Immature natural killer cell (primary cell): ENCODE measurements around the gene IGF1R. TPM values are rescaled to one million over a fixed set of nuclear protein-coding genes. Genes with fewer than 3 reads are reported as not detected.

Experiments used
- DNase-seq, 3 donors: peaks; one replicate each; pipeline ENCODE4 v3.0.0; 2022; ENCODE audit warnings: mixed read lengths in 1 of 3
- H3K27ac Mint-ChIP-seq, 6 donors: one replicate each; pipeline ENCODE4 v1.8.0; 2020; ENCODE audit warnings: mixed read lengths in 6 of 6, mild to moderate bottlenecking in 5 of 6, inconsistent platforms in 4 of 6, moderate library complexity in 3 of 6
- H3K27me3 Mint-ChIP-seq, 3 donors: one replicate each; pipeline ENCODE4 v1.8.0; 2020 to 2021; ENCODE audit warnings: low read depth in 3 of 3, mild to moderate bottlenecking in 3 of 3, mixed read lengths in 3 of 3, moderate library complexity in 3 of 3, inconsistent platforms in 1 of 3
- H3K36me3 Mint-ChIP-seq, 3 donors: one replicate each; pipeline ENCODE4 v1.8.0; 2020; ENCODE audit warnings: mixed read lengths in 3 of 3, inconsistent platforms in 2 of 3, mild to moderate bottlenecking in 2 of 3
- H3K4me1 Mint-ChIP-seq, 2 donors: one replicate each; pipeline ENCODE4 v1.8.0; 2020; ENCODE audit warnings: inconsistent platforms in 2 of 2, mild to moderate bottlenecking in 2 of 2, mixed read lengths in 2 of 2, moderate library complexity in 1 of 2
- H3K4me3 Mint-ChIP-seq, 5 donors: one replicate each; pipeline ENCODE4 v1.8.0; 2020; ENCODE audit warnings: mild to moderate bottlenecking in 5 of 5, mixed read lengths in 5 of 5, inconsistent platforms in 3 of 5, moderate library complexity in 3 of 5
- H3K9me3 Mint-ChIP-seq, 6 donors: one replicate each; pipeline ENCODE4 v1.8.0; 2020; ENCODE audit warnings: mild to moderate bottlenecking in 6 of 6, mixed read lengths in 6 of 6, inconsistent platforms in 4 of 6, moderate library complexity in 3 of 6
- polyA plus RNA-seq, 3 donors: library from polyadenylated mRNA; unstranded; fragments of 300-500 nt; fragmentation: Illumina TruSeq; gene quantifications; one replicate each; pipeline ENCODE4 v1.2.3, GENCODE V29; 2021

The IGF1R gene
- polyA plus RNA-seq, 3 donors from 2014 or later = 1.4 to 4.7 (median 1.4) TPM

DNA sequence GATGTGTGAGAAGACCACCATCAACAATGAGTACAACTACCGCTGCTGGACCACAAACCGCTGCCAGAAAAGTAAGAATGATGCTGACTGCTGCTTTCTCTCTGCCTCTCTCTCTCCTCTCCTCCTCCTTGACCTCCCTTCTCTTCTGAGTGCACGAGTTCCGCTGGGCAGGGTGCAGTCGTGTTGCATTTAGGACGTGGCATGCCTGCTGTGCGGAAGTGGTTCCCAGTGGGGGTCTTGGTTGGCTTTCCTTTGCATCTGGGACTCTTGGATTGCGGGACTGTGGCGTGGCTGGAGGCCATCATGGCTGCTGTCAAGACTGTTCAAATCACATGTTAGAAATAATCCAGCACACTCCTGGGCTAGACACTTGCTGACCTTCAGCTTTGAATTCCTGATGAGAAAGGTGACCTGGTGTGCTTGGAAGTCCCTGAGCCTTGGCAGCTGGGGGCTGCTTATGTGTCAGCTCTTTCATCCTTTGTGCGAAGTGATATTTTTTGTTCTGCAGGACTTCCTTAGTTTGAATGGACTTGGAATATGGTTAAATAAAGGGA is 59.8 kb downstream of the IGF1R start:
- peaks cover 0 to 2% (median 1%) of the 10 kb centered on the region in 3 donors for H3K27me3 Mint-ChIP-seq
- H3K27ac Mint-ChIP-seq = no peak overlapping the region
- H3K36me3 Mint-ChIP-seq = peaks cover 15 to 20% (median 17%) of the 10 kb centered on the region in 3 donors
- no peak for DNase-seq
- peaks cover 0 to 10% (median 4%) of the 10 kb centered on the region in 6 donors for H3K9me3 Mint-ChIP-seq
- no peak overlapping the region for H3K4me3 Mint-ChIP-seq
- H3K4me1 Mint-ChIP-seq = peaks cover 13 to 16% of the 10 kb centered on the region in 2 donors

DNA sequence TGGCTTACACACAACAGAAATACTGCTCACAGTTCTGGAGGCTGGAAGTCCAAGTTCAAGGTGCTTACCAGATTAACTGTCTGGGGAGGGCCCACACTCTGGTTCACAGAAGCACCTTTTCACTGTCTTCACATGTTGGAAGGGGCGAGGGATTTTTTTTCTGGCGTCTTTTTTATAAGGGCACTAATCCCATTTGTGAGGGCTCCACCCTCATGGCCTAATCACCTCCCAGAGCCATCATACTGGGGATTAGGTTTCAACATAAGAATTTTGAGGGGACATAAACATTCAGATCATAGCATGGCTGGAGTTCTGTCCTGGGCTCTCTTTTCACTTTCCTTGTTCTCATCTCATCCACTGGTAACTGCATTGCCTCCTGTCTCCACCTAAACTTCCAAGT is 63.5 kb downstream of the IGF1R start:
- Mint-ChIP-seq H3K36me3 (peaks cover 15 to 20% (median 17%) of the 10 kb centered on the region in 3 donors), H3K27me3 (peaks cover 0 to 3% (median 2%) of the 10 kb centered on the region in 3 donors), H3K9me3 (peaks cover 0 to 10% (median 4%) of the 10 kb centered on the region in 6 donors), H3K4me3 (peak overlapping the region in 1 of 5 donors; percentile 36), H3K4me1 (peaks cover 43 to 50% of the 10 kb centered on the region in 2 donors), H3K27ac (peak overlapping the region in 1 of 6 donors; percentile 2)
- DNase-seq = no peak

DNA sequence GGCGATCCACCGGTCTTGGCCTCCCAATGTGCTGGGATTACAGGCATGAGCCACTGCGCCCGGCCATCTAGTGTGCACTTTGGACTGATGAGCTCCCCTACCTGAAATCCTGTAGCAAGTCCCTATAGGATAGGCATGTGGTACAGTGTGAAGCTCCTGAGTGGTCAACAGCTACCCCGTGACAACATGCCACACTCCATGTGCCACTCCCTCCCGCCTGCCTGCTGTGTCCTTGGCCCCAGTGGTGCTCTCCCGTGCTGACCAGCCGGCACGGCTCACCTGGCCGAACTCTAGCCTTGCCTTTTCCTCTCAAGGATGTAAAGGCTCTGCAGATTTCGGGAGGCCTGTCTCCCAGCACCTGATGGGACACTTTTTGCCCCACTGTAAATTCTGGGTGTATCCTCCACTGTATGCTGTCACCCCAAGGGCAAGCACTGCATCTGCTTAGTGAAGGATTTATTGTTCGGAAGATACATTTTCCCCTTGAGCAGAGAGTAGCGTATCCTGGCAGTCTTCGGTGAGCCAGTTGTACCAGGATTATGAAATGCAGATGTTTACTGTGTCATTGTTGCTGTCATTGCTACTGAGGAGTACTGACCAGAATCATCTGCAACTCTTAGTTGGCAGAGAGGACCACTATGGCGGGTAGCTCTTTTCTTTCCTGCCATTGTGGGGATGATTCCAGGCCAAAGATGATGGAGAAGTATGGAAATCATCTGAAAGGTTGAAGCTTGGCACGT is 64.7 kb downstream of the IGF1R start:
- no peak for DNase-seq
- H3K27me3 Mint-ChIP-seq = peaks cover 0 to 3% (median 2%) of the 10 kb centered on the region in 3 donors
- H3K4me1 Mint-ChIP-seq = peaks cover 46 to 52% of the 10 kb centered on the region in 2 donors
- peaks cover 15 to 18% (median 17%) of the 10 kb centered on the region in 3 donors for H3K36me3 Mint-ChIP-seq
- H3K27ac Mint-ChIP-seq = peak overlapping the region in 1 of 6 donors; percentile 63
- peaks cover 0 to 10% (median 4%) of the 10 kb centered on the region in 6 donors for H3K9me3 Mint-ChIP-seq
- H3K4me3 Mint-ChIP-seq = peak overlapping the region in 1 of 5 donors; percentile 22

DNA sequence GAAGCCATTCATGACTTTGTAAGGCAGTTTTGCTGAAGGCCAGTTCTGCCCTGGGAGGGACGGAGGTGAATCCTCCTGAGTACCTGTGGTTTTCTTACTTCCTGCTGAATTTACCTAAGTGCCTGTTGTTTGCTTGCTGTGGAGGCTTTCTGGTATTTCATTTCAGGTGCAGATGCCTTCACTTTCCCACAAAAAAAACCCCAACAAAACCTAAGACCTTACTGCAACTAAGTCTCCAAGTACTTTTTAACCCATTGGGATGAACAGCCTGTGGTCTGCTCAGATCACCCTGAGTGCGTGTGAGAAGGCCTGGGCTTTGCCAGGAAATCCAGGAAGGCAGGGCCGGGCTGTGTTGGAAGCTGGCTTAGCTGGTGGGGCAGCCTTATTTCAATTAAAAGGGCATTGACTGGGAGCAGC is 65.3 kb downstream of the IGF1R start:
- Mint-ChIP-seq H3K4me3 (no peak overlapping the region), H3K4me1 (peaks cover 45 to 50% of the 10 kb centered on the region in 2 donors), H3K9me3 (peaks cover 0 to 10% (median 4%) of the 10 kb centered on the region in 6 donors), H3K27ac (peak overlapping the region in 1 of 6 donors; percentile 63), H3K27me3 (peaks cover 0 to 3% (median 2%) of the 10 kb centered on the region in 3 donors), H3K36me3 (peaks cover 15% of the 10 kb centered on the region in 3 donors)
- no peak for DNase-seq

DNA sequence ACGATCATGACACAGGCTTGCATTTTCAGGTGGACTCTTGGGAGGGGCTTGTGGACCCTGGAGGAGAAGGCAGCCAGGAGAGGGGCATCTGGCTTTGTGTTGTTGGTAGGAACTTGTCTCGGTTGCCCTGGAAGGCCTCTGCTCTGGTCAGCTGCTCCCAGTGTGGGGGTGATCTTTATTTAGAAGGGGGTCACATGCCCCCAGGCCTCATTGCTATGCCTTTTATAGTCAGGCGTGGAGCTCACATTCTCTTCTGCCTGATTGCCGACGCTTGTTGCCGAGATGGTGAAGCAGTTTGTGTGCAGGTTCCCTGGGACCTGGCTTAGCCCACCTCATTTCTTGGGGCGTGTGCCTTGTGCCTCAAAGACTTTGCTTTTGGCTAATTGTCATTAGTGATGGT is 66.6 kb downstream of the IGF1R start:
- Mint-ChIP-seq H3K4me3 (no peak overlapping the region), H3K4me1 (peaks cover 50 to 57% of the 10 kb centered on the region in 2 donors), H3K27ac (peak overlapping the region in 2 of 6 donors; percentile 47 to 57), H3K36me3 (peaks cover 11 to 15% (median 13%) of the 10 kb centered on the region in 3 donors), H3K27me3 (peaks cover 0 to 3% (median 2%) of the 10 kb centered on the region in 3 donors), H3K9me3 (peaks cover 0 to 10% (median 4%) of the 10 kb centered on the region in 6 donors)
- DNase-seq = no peak

DNA sequence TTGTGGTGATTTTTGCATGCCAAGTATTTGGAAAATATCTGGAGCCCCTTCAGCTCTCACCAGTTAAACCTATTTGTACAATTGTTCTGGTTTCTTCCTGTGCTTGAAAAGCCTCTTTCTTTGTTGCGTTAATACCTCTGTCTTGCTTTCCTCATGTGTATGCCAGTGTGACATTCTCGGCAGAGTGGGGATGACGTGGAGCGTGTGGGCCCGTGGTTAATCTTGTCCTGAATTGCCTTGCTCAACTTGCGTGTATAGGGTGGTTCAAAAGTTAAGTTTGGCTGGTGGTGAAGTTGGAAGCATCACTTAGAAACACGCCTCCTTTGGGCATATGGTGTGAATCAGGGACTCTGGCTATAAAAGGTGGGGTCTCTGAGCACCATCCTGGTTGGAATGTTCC is 67.1 kb downstream of the IGF1R start:
- peaks cover 54 to 61% of the 10 kb centered on the region in 2 donors for H3K4me1 Mint-ChIP-seq
- peaks cover 0 to 10% (median 4%) of the 10 kb centered on the region in 6 donors for H3K9me3 Mint-ChIP-seq
- peaks cover 11 to 15% (median 13%) of the 10 kb centered on the region in 3 donors for H3K36me3 Mint-ChIP-seq
- DNase-seq = no peak
- H3K27ac Mint-ChIP-seq = peak overlapping the region in 1 of 6 donors; percentile 23
- H3K4me3 Mint-ChIP-seq = peak overlapping the region in 1 of 5 donors; percentile 44
- H3K27me3 Mint-ChIP-seq = peaks cover 0 to 3% (median 0%) of the 10 kb centered on the region in 3 donors

DNA sequence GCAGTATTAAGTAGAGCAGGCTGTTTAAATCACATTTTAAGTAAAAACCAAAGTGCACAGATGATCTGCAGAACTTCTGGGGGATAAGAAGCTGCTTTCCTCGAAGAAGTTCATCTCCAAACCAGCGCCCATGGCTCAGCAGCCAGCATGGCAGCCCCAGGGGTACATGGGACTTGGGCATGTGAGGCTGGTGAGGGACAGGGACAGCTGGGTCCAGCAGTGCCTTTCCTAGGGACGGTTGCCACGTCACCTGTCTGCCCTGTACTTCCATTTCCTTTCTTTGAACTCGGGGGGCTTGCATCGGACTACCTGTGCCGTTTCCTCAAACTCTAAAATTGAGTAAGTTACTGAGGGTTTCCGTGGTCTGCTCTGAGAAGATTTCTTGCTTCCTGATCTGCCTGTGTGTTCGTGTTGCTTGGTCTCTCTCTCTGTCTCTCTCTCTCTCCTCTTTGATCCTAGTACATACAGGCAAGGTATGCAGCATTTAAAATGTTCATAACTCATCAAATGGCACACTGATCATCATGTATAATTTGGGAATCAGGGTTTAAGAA is 67.6 kb downstream of the IGF1R start:
- peak overlapping the region in 2 of 5 donors; percentile 2 to 8 for H3K4me3 Mint-ChIP-seq
- H3K9me3 Mint-ChIP-seq = peaks cover 0 to 10% (median 4%) of the 10 kb centered on the region in 6 donors
- peaks cover 11 to 13% (median 13%) of the 10 kb centered on the region in 3 donors for H3K36me3 Mint-ChIP-seq
- no peak for DNase-seq
- H3K27ac Mint-ChIP-seq = peak overlapping the region in 3 of 6 donors; percentile 0 to 12 (median 3)
- H3K27me3 Mint-ChIP-seq = peaks cover 0 to 3% (median 0%) of the 10 kb centered on the region in 3 donors
- peaks cover 60 to 67% of the 10 kb centered on the region in 2 donors for H3K4me1 Mint-ChIP-seq

DNA sequence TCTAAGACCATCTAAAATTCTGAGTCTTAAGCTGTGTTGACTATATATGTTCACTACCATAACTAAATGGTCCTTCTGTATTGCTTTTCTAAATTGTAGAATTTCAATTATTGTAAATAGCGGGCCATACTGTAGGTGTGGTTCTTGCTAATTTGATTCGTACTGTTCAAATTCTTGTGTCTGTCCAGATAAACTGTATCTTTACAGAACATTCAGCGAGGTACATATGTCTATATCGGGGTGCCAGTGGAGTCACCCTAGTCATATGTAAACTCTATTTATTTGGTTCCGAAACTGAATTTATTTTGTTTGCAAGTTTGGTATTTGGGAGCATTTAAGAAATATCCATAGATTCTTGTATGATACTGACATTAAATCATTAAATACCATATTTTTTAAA is 69.0 kb downstream of the IGF1R start:
- Mint-ChIP-seq H3K27me3 (peaks cover 0 to 2% (median 0%) of the 10 kb centered on the region in 3 donors), H3K4me1 (peaks cover 69 to 81% of the 10 kb centered on the region in 2 donors), H3K27ac (no peak overlapping the region), H3K36me3 (peaks cover under 1% of the 10 kb centered on the region in 3 donors), H3K4me3 (no peak overlapping the region), H3K9me3 (peaks cover 0 to under 1% (median 0%) of the 10 kb centered on the region in 6 donors)
- no peak for DNase-seq

DNA sequence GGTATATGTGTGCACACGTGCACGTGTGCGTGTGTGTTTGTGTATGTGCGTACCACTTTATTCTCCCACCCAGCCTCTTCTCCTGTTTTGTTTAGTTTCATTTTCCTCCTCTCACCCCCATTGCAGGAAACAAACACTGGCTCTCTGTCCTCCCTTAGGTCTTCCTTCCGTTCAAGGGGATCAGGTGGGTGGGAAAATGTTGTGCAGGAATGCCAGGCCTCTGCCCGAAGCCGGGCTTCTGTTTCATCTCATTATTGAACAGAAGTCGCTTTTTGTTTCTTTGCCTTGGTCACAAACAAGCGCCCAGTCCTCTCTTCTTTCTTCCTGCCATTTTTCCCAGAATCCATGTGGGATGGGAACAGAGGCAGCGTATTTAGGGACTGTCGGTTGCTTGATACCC is 69.6 kb downstream of the IGF1R start:
- DNase-seq = no peak
- Mint-ChIP-seq H3K9me3 (no peaks in the 10 kb centered on the region), H3K27me3 (peaks cover 0 to 2% (median 0%) of the 10 kb centered on the region in 3 donors), H3K4me1 (peaks cover 70 to 83% of the 10 kb centered on the region in 2 donors), H3K27ac (no peak overlapping the region), H3K36me3 (no peaks in the 10 kb centered on the region), H3K4me3 (no peak overlapping the region)

DNA sequence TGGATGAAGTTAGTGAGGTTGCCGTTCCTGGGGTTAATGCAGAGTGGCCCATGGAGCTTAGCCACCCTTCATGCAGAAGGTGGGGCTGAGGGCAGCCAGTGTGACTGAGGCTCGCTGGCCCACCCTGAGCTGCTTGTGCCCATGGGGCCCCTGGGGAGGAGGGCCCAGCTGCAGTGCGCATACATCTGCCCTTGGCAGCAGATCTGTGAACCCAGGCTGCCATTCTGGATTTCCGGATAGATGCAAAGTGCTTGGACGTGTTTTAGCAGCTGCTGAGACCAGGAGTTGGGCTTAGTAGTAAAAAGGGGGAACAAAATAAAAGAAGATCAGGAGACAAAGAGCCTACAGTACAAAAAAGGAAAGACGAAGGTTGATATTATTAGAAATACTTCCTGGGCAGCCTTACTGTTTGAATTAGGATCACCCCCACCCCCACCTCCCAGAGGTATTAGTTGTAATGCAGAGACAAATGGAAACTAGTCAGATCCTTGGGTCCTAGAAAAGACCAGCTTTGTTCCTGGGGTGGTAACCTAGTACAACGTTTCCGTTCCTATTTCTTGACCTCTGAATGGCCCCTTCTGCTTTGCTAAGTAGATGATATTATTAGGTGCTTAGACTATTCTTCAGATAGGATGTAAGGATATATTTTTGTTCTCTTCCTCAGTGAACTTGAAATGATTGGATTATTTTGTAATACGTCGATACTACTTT is 70.2 kb downstream of the IGF1R start:
- DNase-seq = no peak
- peaks cover 69 to 82% of the 10 kb centered on the region in 2 donors for H3K4me1 Mint-ChIP-seq
- peaks cover 0 to 2% (median 2%) of the 10 kb centered on the region in 3 donors for H3K27me3 Mint-ChIP-seq
- no peak overlapping the region for H3K4me3 Mint-ChIP-seq
- H3K27ac Mint-ChIP-seq = no peak overlapping the region
- H3K9me3 Mint-ChIP-seq = no peaks in the 10 kb centered on the region
- no peaks in the 10 kb centered on the region for H3K36me3 Mint-ChIP-seq

DNA sequence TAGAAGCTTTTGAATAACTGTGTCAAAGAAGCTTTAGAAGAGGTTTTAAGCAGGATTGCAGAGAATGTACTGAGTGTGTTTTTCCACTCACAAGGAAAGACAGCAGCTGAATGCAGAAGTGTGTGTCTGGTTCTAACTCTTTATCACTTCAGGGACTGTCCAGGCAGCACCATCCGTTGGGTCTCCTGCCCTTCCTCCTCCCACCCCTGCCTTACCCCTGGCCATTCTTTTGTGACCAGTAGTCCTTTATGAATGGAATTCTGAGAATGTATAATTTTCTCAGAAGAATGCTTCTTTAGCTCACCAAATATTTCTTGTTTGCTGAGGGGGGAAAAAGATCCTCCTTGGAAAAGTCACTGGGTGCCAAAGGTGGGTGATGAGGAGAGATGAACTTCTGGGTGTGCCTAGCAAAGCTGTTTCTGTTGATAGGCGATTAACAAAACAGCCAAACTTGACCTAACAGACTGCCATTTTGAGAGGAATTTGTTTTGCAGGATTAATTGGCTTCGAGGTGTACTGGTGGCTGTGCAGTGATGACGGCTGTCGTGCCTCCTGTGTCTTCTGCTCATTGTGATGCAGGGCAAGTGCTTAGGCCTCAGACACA is 70.9 kb downstream of the IGF1R start:
- peaks cover 63 to 77% of the 10 kb centered on the region in 2 donors for H3K4me1 Mint-ChIP-seq
- H3K36me3 Mint-ChIP-seq = no peaks in the 10 kb centered on the region
- DNase-seq = no peak
- peaks cover 0 to 2% (median 2%) of the 10 kb centered on the region in 3 donors for H3K27me3 Mint-ChIP-seq
- no peaks in the 10 kb centered on the region for H3K9me3 Mint-ChIP-seq
- H3K4me3 Mint-ChIP-seq = no peak overlapping the region
- no peak overlapping the region for H3K27ac Mint-ChIP-seq

DNA sequence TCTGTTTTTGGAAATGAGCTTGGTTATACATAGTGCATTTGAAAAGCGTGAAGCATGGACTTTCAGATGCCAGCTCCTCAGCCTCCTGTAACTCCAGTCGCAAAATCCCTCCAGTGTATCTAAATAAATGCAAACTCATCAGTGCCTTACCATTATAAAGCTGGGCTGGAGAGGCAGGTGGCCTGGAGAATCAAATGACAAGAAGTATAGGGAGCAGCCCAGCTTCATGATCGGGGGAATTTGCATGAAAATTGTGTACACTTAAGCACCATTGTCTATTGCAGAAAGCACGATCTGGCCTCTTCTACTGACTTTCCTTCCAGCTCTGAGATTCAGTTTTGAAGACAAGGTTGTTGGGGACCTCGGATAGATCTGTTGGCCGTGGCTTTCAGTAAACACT is 71.7 kb downstream of the IGF1R start:
- Mint-ChIP-seq H3K27me3 (peaks cover 0 to 2% (median 2%) of the 10 kb centered on the region in 3 donors), H3K27ac (no peak overlapping the region), H3K4me3 (no peak overlapping the region), H3K36me3 (no peaks in the 10 kb centered on the region), H3K9me3 (no peaks in the 10 kb centered on the region), H3K4me1 (peaks cover 58 to 70% of the 10 kb centered on the region in 2 donors)
- DNase-seq = no peak
